ENCODE results near the gene ERAL1. TPM values are rescaled to one million over a fixed set of nuclear protein-coding genes. Genes with fewer than 3 reads are reported as not detected.
A peak's percentile ranks its signal among the peaks of the same experiment; 100 is the strongest.

ERAL1 gene
- total and polyA plus RNA-seq, 2 of the 8 experiments (the other 6 are each of a cell fraction or from before 2014, with no cell fraction given): 67.8 to 122 TPM

DNA sequence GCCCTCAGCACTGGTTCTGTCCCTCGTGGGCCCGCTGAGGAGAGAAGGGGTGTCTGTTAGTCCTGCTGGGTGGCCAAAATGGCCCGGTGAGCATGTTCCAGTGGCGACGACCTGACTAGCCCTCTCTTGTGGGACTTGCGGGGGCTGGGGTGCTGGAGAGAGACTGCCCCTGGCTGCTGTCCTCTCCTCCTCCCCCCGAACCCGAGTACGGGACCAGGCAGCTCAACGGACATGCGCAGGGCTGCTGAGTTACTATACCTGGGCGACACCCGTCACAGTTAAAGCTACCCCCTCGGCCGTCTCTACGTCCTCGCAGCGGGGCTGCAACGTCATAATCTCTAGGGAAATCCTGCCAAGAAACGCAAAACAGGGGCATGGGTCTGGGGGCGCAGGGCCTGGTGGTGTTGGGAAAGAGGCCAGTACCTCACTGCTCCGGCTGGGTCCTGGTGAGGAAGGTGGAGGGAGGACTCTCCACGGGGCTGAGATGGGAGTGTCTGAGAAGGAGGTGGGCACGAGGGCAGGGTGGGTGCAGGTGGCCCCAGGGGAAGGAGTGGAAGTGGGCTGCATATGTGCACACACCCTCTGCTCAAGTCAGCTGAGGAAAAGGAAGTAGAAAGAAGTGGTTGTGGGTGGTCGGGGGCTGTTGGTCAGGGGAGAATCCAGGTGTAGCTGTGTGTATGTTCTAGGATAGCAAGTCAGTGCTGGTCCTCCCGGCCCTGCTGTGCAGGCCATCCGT is 29.3 kb downstream of the ERAL1 start:
- H3K79me2 ChIP-seq (ENCODE audit: control insufficient read depth in 1 of 2, insufficient read depth in 2 of 2, low read length in 2 of 2): no peaks in the 10 kb centered on the region
- peaks cover 9 to 32% (median 24%) of the 10 kb centered on the region in 4 experiments; a peak in 6 of 8 replicates for H3K36me3 ChIP-seq (ENCODE audit: control insufficient read depth in 2 of 4, insufficient read depth in 4 of 4, low read length in 3 of 4)
- H2BK5ac ChIP-seq (ENCODE audit: low read depth, low read length): no peak overlapping the region
- H2BK20ac ChIP-seq (ENCODE audit: low read length): no peak overlapping the region
- H3K4me2 ChIP-seq (ENCODE audit: insufficient read depth in 1 of 2, low read depth in 2 of 2, low read length in 2 of 2): no peak overlapping the region
- no peak overlapping the region for H2AK5ac ChIP-seq (ENCODE audit: low read depth, low read length)
- no peak overlapping the region for H3K27ac ChIP-seq (ENCODE audit: low read depth, low read length)
- no peak overlapping the region for H3K4me3 ChIP-seq (ENCODE audit: extremely low read depth in 1 of 4, insufficient read depth in 2 of 4, low read depth in 3 of 4, low read length in 4 of 4)
- DNase-seq (ENCODE audit: low read depth in 1 of 2, low spot score in 2 of 2) (no peak), FAIRE-seq (no peak)
- H2BK12ac ChIP-seq (ENCODE audit: low read depth, low read length): no peak overlapping the region
- ChIA-PET CTCF (ENCODE audit: partially characterized antibody) (interaction anchor here (0.8 to 3.1 kb wide), 7 partner anchors 26 to 215 kb away, joined by 3 to 20 read pairs (median 3); no protein-coding TSS in a partner anchor), POLR2A (ENCODE audit: partially characterized antibody) (interaction anchor here (1.0 to 2.8 kb wide), 7 partner anchors 8 to 159 kb away, joined by 3 to 15 read pairs (median 3); partner anchors contain the start of gene FLOT2)
- H4K91ac ChIP-seq (replicated peaks; ENCODE audit: insufficient read length, low read length): no peak overlapping the region
- H3K4ac ChIP-seq (replicated peaks; ENCODE audit: insufficient read length, low read depth, low read length): no peak overlapping the region
- H3K18ac ChIP-seq (ENCODE audit: extremely low read depth, low read length): no peak overlapping the region
- no peak overlapping the region for H3K56ac ChIP-seq (replicated peaks; ENCODE audit: insufficient read length, low read depth, low read length)
- no peaks in the 10 kb centered on the region for H3K9me3 ChIP-seq (ENCODE audit: insufficient read depth in 2 of 2, low read depth in 1 of 2, low read length in 1 of 2)
- H2AFZ ChIP-seq (ENCODE audit: low read length): no peak overlapping the region
- no peak overlapping the region for H3K23ac ChIP-seq (ENCODE audit: insufficient read length)
- H4K5ac ChIP-seq (ENCODE audit: insufficient read length, low read depth, low read length): no peak overlapping the region
- no peak overlapping the region for H3K9ac ChIP-seq (replicated peaks in 1 of 4; ENCODE audit: extremely low read depth in 1 of 4, low read depth in 3 of 4, low read length in 3 of 4)
- H3K4me1 ChIP-seq (replicated peaks in 1 of 4; ENCODE audit: control insufficient read depth in 3 of 4, insufficient read depth in 4 of 4, low read length in 3 of 4): peaks cover 0 to 3% (median under 1%) of the 10 kb centered on the region in 4 experiments; a peak in 5 of 7 replicates
- peaks cover 3 to 6% of the 10 kb centered on the region in 2 experiments for H4K20me1 ChIP-seq (replicated peaks in 1 of 2; ENCODE audit: control insufficient read depth in 1 of 2, insufficient read depth in 2 of 2, low read length in 2 of 2)
- peak overlapping the region; percentile 43; the same call in 1 of the 2 replicates for H4K8ac ChIP-seq (ENCODE audit: extremely low read depth, insufficient read depth, low read length)
- TF ChIP-seq TAF1 (IDR thresholded peaks at IDR 0.05; ENCODE audit: low read depth, low read length) (no peak), GTF2F1 (IDR thresholded peaks at IDR 0.05; ENCODE audit: borderline replicate concordance, low read depth, low read length) (no peak), CTBP2 (IDR thresholded peaks at IDR 0.05; ENCODE audit: borderline replicate concordance, insufficient read depth, insufficient read length, low read length) (no peak), CBX8 (IDR thresholded peaks at IDR 0.05; ENCODE audit: borderline replicate concordance, low read depth, low read length) (no peak), MAFK (IDR thresholded peaks at IDR 0.05; ENCODE audit: low read depth, low read length) (no peak), RXRA (IDR thresholded peaks at IDR 0.05; ENCODE audit: insufficient read depth, low read depth, low read length) (no peak)
- TF ChIP-seq, protein P1, sequence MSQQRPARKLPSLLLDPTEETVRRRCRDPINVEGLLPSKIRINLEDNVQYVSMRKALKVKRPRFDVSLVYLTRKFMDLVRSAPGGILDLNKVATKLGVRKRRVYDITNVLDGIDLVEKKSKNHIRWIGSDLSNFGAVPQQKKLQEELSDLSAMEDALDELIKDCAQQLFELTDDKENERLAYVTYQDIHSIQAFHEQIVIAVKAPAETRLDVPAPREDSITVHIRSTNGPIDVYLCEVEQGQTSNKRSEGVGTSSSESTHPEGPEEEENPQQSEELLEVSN (IDR thresholded peaks at IDR 0.05): no peak
- TF ChIP-seq, protein P2, sequence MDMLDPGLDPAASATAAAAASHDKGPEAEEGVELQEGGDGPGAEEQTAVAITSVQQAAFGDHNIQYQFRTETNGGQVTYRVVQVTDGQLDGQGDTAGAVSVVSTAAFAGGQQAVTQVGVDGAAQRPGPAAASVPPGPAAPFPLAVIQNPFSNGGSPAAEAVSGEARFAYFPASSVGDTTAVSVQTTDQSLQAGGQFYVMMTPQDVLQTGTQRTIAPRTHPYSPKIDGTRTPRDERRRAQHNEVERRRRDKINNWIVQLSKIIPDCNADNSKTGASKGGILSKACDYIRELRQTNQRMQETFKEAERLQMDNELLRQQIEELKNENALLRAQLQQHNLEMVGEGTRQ (IDR thresholded peaks at IDR 0.05; ENCODE audit: low read length): no peak
- no peak overlapping the region for H3K14ac ChIP-seq (ENCODE audit: insufficient read length)
- H2BK15ac ChIP-seq (ENCODE audit: low read length): no peak overlapping the region
- H3K79me1 ChIP-seq (ENCODE audit: low read depth, low read length): no peaks in the 10 kb centered on the region; the same call in 1 of the 2 replicates
- no peak overlapping the region for H2BK120ac ChIP-seq (replicated peaks; ENCODE audit: low read depth, low read length)
- WGBS, 2 experiments (ENCODE audit: extremely low coverage in 1 of 2, insufficient coverage in 1 of 2, insufficient read length in 1 of 2, insufficient replicate concordance in 2 of 2, low coverage in 1 of 2, low lambda C conversion rate in 2 of 2, missing lambda C conversion rate in 1 of 2): 91% methylated on average over 27 of the region's 27 CpGs; no CpG with 5 or more reads in 1 of the 2 experiments
- H3K27me3 ChIP-seq (replicated peaks in 1 of 4; ENCODE audit: control insufficient read depth in 3 of 4, extremely low read depth in 1 of 4, insufficient read depth in 3 of 4, low read length in 3 of 4): no peaks in the 10 kb centered on the region
- no peaks in the 10 kb centered on the region for H3K23me2 ChIP-seq (ENCODE audit: low read depth, low read length)

Data from H1 (cell line).